Activated naive CD4-positive, alpha-beta T cell treated with anti-CD3 and anti-CD28 coated beads, Interleukin-2, amount 50 U/mL, for 72 hours (primary cell): ENCODE measurements around the gene TRAPPC2L. TPM values are rescaled to one million over a fixed set of nuclear protein-coding genes. Genes with fewer than 3 reads are reported as not detected.
"Not testable (repeated sequence)": the region's sequence is repeated elsewhere in the genome, so short reads cannot be mapped to it uniquely, and the experiment has no call there.

ENCODE experiments used
- ATAC-seq, 2 donors: fragments of 150-1000 bp; cut with Tn5 transposase; 2 replicates each; pipeline ENCODE4 v1.10.0; 2021; ENCODE audit warnings: mild to moderate bottlenecking in 2 of 2, moderate library complexity in 2 of 2
- DNase-seq, 2 donors: peaks; one replicate each; pipeline ENCODE4 v3.0.0; 2021 to 2022; ENCODE audit warnings: low spot score in 2 of 2
- H3K27ac Mint-ChIP-seq, 2 donors: one replicate each; pipeline ENCODE4 v1.8.0; 2022; ENCODE audit warnings: mild to moderate bottlenecking in 2 of 2, mixed read lengths in 2 of 2
- H3K36me3 Mint-ChIP-seq, 2 donors: one replicate each; pipeline ENCODE4 v1.8.0; 2022; ENCODE audit warnings: mixed read lengths in 2 of 2
- H3K9me3 Mint-ChIP-seq, 2 donors: one replicate each; pipeline ENCODE4 v1.8.0; 2022; ENCODE audit warnings: mixed read lengths in 2 of 2
- total RNA-seq, 2 donors: library from RNA; stranded (reverse); gene quantifications; one replicate each; pipeline ENCODE4 v1.2.3, GENCODE V29; 2022

TRAPPC2L gene
- total RNA-seq, 2 donors from 2014 or later = 36.0 to 63.5 TPM

DNA sequence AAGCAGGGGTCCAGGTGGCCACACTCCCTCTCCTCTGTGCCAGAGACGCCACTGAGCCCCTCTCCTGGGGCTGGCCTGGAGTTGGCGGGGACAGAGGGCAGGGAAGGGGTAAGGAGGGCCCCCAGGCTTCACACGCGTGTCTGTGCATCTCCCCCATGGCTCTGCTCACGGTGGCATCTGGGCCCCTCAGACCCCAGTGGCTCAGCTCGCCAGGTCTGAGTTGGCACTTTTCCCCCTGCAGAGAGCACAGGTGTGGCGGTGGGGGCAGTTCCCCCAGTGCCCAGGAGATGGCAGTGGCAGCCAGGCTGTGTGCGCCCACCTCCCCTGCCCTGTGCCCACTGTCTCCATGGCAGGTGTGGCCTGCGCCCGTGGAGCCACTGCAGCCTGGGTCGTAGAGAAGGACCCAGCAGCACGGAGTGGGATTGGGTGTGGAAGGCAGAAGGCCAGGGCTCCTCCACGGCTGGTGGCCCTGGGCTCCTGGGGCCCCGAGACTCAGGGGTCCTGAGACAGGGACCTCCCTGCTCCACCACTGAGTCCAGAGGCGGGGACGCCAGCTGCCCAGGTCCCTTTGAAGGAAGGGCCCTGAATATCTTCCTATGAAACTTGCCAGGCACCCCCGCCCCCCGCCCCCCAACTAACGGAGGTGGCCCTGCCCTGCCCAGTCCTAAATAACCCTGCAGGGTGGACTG lies 40.9 kb upstream of the TRAPPC2L start:
- Mint-ChIP-seq H3K27ac (no peak overlapping the region), H3K36me3 (peaks cover 0 to 2% of the 10 kb centered on the region in 2 donors), H3K9me3 (no peaks in the 10 kb centered on the region)
- DNase-seq = peak in 1 of 2 donors; percentile 67
- peak in 1 of 2 donors; percentile 13 for ATAC-seq

DNA sequence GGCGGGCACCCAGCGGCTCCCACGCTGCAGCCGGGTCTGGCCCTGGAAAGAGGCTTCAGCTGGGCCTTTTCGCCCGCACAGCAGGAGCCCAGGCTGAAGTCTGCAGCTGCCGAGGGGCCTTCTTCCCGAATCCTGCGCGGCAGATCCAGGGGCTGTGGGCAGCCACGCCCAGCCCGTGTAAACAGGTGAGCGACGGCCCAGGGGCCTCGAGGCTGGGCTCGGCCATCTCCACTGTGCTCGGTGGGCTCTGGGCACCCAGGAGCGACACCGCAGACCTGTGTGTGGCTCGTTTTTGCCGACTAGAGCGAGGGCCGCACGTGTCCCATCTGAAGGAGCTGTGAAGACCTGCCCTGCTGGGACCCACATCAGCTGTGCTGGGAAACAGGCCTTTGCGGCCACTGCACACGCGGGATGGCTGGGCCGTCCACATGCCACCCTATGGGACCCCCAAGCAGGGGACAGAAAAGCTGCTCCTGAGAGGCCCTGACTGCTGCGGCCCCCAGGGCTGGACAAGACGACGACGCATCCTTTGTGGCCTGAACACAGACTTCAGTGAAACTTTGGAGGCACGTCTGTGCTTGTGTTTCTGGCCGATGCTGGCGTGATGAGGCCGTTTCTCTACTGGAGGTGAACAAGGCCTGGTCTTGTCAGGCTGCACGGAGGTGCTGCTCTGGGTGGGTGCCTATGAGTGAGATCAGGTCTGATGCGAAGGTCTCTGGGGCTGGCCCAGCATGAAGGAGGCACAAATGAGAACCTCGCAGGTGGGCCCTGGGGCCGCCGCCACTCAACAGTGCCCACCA lies 40.0 kb upstream of the TRAPPC2L start:
- H3K9me3 Mint-ChIP-seq = no peaks in the 10 kb centered on the region
- no peak overlapping the region for H3K27ac Mint-ChIP-seq
- no peaks in the 10 kb centered on the region for H3K36me3 Mint-ChIP-seq
- ATAC-seq = no peak
- DNase-seq = no peak

DNA sequence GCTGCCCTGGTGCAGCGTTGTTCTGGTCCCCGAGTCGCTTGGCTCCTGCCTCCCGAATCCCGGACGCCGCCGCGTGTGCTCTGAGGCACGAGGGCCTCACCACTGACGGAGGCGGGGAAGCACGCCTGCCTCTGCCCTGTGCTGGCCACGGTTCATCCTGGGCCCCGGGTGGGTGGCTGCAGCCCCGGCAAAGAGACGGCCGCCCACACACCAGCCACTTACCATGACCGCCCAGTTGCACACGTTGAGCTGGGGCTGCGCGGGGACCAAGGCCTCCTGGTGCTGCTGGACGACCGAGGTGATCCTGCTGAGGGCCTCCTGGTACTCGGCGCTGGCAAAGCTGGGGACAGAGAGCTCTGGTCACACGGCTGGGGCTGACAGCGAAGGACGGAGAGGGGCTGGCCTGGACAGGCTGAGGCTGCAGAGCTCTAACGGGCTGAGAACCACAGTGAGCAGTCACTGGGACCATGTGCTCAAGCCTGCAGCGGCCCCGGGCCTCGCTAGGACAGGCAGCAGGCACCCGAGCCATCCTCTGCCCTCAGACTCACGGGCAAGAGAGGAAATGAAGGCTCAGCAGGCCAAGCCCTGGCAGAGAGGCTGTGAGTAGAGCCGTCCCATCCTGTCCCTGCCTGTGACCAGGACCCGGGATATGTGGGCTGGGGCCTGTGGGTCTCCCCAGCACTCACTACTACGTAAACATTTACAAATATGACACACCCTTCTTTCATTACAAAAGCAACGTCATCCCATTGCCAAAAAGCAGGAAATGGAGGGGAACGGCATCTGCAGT lies 38.9 kb upstream of the TRAPPC2L start:
- no peak for DNase-seq
- H3K9me3 Mint-ChIP-seq = no peaks in the 10 kb centered on the region
- ATAC-seq = no peak
- no peaks in the 10 kb centered on the region for H3K36me3 Mint-ChIP-seq
- H3K27ac Mint-ChIP-seq = no peak overlapping the region

DNA sequence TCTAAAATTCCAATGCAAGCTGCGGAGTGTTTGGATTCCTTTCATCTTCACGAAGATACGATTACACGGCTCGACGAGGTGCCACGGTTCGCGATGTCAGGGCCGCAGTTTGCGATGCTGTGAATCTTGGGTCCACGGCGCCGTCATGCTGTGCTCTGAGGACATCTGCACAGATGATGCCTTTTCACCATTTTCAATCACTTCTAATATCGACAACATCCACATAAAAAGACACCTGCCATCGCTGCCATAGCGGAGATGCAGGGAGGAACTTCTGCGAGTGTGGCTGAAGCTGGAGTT lies 38.4 kb upstream of the TRAPPC2L start:
- no peak for DNase-seq
- no peak for ATAC-seq
- H3K36me3 Mint-ChIP-seq = no peaks in the 10 kb centered on the region

DNA sequence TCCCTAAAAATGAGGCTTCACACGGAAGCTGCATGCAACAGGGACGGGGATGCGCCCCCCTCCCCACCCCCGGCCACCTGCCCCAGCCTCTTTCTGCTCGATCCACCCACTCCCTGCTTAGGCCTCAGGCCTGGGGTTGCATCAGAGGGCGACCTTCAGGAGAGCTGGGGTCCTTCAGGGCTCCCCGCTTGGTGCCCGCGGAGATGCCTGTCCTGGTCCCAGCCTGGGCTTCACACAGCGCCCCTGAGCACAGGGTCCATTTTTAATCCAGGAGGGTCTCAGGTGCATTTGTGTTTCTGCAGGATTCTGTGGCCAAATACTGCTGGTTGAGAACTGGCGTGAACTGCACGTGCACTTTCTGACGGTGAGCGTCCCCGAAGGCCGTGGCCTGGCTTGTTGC lies 37.8 kb upstream of the TRAPPC2L start:
- Mint-ChIP-seq H3K9me3 (no peaks in the 10 kb centered on the region), H3K36me3 (no peaks in the 10 kb centered on the region), H3K27ac (no peak overlapping the region)
- ATAC-seq (no peak), DNase-seq (no peak)

More for the DNA sequence above, 38.4 kb upstream of the TRAPPC2L start:
- H3K9me3 Mint-ChIP-seq = no peaks in the 10 kb centered on the region
- no peak overlapping the region for H3K27ac Mint-ChIP-seq

DNA sequence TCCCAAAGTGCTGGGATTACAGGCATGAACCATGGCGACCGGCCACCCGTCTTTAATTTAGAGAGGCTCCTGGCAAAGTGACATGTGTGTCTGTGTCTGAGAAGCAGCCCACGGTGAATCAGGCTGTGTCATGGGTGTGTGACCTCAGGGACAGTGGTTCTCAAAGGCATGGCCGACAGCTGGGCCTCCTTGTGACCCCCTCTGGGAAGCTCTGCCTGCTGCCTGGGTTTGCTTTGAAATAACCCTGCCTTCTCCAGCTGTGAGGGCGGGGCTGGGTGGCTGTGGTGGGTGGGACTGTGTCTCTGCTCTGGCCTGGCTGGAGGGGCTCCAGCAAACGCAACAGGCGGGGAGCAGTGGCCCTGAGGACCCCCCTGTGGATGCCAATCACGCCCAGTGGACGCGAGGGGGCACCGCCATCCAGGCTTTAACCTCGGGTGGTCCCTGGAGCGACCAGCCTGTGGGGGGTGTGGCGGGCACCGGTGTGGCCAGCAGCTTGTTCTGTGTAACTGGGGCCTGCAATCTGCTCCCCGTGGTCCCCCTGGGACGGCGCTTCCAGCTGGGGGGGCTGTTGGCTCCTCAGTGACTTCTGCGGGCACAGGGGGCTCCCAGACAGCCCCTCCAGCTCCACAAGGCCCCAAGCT lies 36.4 kb upstream of the TRAPPC2L start:
- ATAC-seq (no peak), DNase-seq (no peak)
- no peaks in the 10 kb centered on the region for H3K36me3 Mint-ChIP-seq
- H3K9me3 Mint-ChIP-seq = no peaks in the 10 kb centered on the region
- no peak overlapping the region for H3K27ac Mint-ChIP-seq

GRCh38 chr16:88821168-88821850 lies 35.6 kb upstream of the TRAPPC2L start:
- Mint-ChIP-seq H3K27ac (no peak overlapping the region), H3K36me3 (no peaks in the 10 kb centered on the region), H3K9me3 (no peaks in the 10 kb centered on the region)
- ATAC-seq (no peak), DNase-seq (no peak)

DNA sequence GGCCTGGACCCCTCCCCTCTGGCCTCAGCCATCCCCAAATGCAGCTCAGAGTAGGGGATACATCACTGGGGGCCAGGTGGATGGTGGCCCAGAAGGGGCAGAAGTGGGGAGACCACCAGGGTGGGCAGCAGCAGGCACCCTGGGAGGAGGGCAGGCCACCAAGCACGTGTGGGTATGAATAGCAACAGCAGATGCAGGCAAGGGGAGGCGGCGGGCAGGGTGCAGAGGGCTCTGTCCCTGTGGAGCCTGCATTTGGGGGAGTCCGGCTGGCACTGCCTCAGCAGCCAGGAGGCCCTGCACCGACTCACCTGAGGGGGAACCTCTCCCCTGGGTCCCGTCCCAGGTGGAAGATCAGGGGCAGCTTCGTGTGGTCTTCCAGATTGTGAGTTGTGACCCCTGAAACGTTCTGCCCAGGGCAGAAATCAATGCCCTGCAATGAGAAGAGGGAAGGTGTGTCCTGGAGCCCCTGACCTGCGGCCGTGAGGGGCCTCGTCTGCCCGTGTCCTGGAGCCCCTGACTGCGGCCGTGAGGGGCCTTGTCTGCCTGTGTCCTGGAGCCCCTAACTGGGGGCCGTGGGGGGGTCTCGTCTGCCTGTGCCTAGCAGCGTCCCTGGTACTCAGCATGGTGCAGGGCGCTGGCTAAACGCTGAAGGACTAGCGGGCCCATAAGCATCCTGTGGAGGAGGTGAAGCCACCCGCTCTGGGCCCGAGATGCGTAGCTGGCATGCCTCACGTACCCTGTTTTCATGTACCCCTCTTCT lies 34.5 kb upstream of the TRAPPC2L start:
- H3K9me3 Mint-ChIP-seq = no peaks in the 10 kb centered on the region
- no peaks in the 10 kb centered on the region for H3K36me3 Mint-ChIP-seq
- DNase-seq = no peak
- no peak for ATAC-seq
- H3K27ac Mint-ChIP-seq = peak overlapping the region in 1 of 2 donors; percentile 75

GRCh38 chr16:88823646-88824045 lies 33.3 kb upstream of the TRAPPC2L start:
- not testable (repeated sequence) for ATAC-seq, H3K27ac Mint-ChIP-seq, H3K36me3 Mint-ChIP-seq, DNase-seq, H3K9me3 Mint-ChIP-seq

DNA sequence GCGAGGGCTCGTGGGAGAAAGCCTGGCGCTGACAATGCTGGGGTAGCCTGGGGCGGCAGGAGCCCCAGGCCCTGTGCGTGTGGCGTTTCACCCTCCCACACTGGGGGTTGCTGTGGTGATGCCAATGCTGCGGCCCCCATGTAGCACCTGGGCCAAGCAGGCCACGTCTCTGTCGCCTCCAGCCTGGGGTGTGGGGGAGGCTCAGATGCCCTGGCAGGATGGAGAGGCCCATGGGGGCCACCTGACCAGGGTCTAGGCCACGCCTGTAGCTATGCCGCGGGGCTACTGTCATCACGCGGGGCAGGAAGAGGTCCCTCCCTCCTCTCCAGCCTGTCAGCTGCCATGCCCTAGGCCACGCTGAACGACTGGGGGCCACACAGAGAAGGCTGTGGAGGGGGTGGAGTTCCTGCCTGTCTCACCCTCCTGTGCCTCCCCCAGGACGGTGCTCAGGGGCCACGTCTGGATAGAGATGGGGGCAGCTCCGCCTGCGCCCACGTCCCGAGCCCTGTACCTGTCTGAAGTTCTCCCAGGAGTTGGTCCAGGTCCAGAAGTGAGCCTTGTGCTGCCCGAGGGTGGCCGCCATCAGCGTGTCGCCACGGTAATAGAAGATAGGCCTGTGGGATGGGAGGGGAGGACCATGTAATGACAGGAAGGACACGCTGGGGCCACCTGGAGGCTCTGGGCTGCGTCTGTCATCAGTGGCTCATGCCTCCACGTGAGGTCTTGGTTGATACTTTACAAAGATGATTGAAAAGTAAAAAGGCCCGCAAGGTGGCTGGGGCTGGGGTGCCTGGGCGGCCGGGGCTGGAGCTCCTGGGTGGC lies 32.5 kb upstream of the TRAPPC2L start:
- Mint-ChIP-seq H3K27ac (no peak overlapping the region), H3K36me3 (no peaks in the 10 kb centered on the region), H3K9me3 (no peaks in the 10 kb centered on the region)
- no peak for ATAC-seq
- no peak for DNase-seq

DNA sequence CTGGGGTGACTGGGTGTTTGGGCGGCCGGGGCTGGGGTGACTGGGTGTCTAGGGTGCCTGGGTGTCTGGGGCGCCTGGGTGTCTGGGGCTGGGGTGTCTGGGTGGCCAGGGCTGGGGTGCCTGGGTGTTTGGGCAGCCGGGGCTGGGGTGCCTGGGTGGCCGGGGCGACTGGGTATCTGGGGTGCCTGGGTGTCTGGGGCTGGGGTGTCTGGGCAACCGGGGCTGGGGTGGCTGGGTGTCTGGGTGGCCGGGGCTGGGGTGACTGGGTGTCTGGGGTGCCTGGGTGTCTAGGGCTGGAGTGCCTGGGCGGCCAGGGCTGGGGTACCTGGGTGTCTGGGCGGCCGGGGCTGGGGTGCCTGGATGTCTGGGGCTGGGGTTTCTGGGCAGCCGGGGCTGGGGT lies 31.8 kb upstream of the TRAPPC2L start:
- DNase-seq = no peak
- no peaks in the 10 kb centered on the region for H3K36me3 Mint-ChIP-seq
- no peak overlapping the region for H3K27ac Mint-ChIP-seq
- H3K9me3 Mint-ChIP-seq = no peaks in the 10 kb centered on the region
- ATAC-seq = no peak

DNA sequence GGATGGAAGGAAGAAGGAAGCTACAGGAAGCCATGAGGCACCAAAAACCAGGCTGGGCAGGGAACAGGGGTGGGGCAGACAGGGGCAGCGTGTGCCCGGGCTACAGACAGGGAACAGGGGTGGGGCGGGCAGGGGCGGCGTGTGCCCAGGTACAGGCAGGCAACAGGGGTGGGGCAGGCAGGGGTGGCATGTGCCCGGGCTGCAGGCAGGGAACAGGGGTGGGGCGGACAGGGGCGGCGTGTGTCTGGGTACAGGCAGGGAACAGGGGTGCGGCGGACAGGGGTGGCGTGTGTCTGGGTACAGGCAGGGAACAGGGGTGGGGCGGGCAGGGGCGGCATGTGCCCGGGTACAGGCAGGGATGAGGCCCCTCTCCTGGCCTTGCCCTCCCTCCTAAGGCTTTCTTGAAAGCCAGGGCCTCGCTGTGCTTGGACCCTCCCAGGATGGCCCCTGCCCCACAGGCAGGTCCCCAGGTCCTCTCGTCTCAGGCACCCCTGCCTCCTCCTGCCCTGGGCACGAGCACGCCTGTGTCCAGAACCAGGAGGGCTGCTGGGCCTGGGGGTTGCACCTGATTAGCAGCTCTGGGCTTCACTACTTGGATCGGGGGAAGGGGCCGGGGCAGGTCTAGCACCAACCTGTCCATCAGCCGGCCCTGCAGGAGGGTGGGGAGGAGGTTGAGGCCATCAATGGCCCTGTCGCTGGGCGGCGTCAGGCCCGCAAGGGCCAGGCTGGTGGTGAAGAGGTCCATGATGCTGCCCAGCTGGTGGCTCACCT lies 30.7 kb upstream of the TRAPPC2L start:
- ATAC-seq (no peak), DNase-seq (no peak)
- Mint-ChIP-seq H3K27ac (no peak overlapping the region), H3K36me3 (no peaks in the 10 kb centered on the region), H3K9me3 (no peaks in the 10 kb centered on the region)

- Mint-ChIP-seq H3K36me3 (no peaks in the 10 kb centered on the region), H3K27ac (no peak overlapping the region), H3K9me3 (no peaks in the 10 kb centered on the region)
- DNase-seq = no peak
- ATAC-seq = no peak
Measured at GRCh38 chr16:88827727-88828126, 29.2 kb upstream of the TRAPPC2L start.

DNA sequence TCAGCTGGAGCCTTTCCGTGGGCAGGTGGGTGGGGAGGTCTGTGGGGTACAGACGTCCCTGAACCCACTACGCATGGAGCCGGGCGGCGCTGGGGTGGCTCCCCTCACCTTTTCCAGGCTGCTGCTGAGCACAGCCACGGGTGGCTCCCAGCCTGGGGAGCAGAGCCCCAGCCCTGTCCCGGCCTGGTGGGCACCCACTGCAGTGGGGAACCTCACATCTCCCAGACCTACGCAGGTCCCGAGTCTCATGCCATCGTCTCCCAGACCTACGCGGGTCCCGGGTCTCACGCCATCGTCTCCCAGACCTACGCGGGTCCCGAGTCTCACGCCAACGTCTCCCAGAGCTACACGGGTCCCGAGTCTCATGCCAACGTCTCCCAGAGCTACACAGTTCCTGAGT lies 28.2 kb upstream of the TRAPPC2L start:
- H3K9me3 Mint-ChIP-seq = no peaks in the 10 kb centered on the region
- no peaks in the 10 kb centered on the region for H3K36me3 Mint-ChIP-seq
- ATAC-seq = no peak
- DNase-seq = no peak
- H3K27ac Mint-ChIP-seq = no peak overlapping the region

DNA sequence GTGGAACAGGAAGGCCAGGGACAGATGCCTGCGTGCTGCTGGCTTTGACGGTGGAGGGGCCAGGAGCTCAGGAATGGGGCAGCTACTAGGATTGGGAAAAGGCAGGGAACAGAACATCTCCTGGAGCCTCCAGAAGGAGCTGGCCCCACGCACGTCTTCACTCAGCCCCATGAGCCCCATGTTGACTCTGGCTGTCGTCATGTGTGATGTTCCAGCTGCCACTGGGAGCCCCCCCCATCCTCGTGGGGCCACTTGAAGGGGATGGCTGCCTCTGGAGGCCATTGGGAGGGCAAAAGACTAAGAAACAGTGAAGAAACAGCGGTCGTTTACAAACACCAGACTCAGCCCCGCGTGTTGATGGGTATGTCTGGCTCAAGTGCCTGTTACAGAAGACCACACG lies 26.7 kb upstream of the TRAPPC2L start:
- ATAC-seq (no peak), DNase-seq (no peak)
- no peaks in the 10 kb centered on the region for H3K9me3 Mint-ChIP-seq
- H3K27ac Mint-ChIP-seq = no peak overlapping the region
- no peaks in the 10 kb centered on the region for H3K36me3 Mint-ChIP-seq
